Activated CD4-positive, alpha-beta T cell treated with anti-CD3 and anti-CD28 coated beads for 36 hours (primary cell): ENCODE results near the gene SH3BP1. TPM values are rescaled to one million over a fixed set of nuclear protein-coding genes. Genes with fewer than 3 reads are reported as not detected.

Source experiments
- ATAC-seq: fragments of 200-7000 bp; cut with Tn5 transposase; one replicate; pipeline ENCODE4 v1.10.0; 2021; ENCODE audit warnings: mild to moderate bottlenecking, moderate library complexity
- CTCF ChIA-PET: fragments of 350-600 bp; sonication (Branson Sonifier 250); formaldehyde crosslinking; loops from one replicate; lab custom pipeline; 2021; ENCODE audit warnings: antibody characterized with exemption; lab: Charles Lee
- POLR2A ChIA-PET: fragments of 350-600 bp; sonication (Branson Sonifier 250); formaldehyde crosslinking; loops from one replicate; lab custom pipeline; 2021; ENCODE audit warnings: antibody characterized with exemption, inconsistent platforms; lab: Charles Lee
- DNase-seq: peaks from one replicate; pipeline ENCODE4 v3.0.0-alpha.2; 2020
- H3K27ac Mint-ChIP-seq: one replicate; pipeline ENCODE4 v1.8.0; 2021; ENCODE audit warnings: mixed read lengths
- H3K27me3 Mint-ChIP-seq: one replicate; pipeline ENCODE4 v1.8.0; 2021; ENCODE audit warnings: mixed read lengths
- H3K36me3 Mint-ChIP-seq: one replicate; pipeline ENCODE4 v1.8.0; 2021; ENCODE audit warnings: low read depth, mixed read lengths
- H3K4me1 Mint-ChIP-seq: one replicate; pipeline ENCODE4 v1.8.0; 2021; ENCODE audit warnings: mixed read lengths
- H3K4me3 Mint-ChIP-seq: one replicate; pipeline ENCODE4 v1.8.0; 2021; ENCODE audit warnings: mild to moderate bottlenecking, moderate library complexity, mixed read lengths
- H3K9me3 Mint-ChIP-seq: one replicate; pipeline ENCODE4 v1.8.0; 2021; ENCODE audit warnings: low read depth, mixed read lengths
- intact Hi-C, 2 experiments: fragments of 100-400 bp; cut with DNase I in 1 of 2; cut with micrococcal nuclease in 1 of 2; formaldehyde crosslinking; loops; one replicate each; pipeline versions ENCODE4 v1.14.2 to v1.15.1; 2022 to 2024; cut with DNase I, micrococcal nuclease
- total RNA-seq, 2 experiments: library from RNA; stranded (reverse); gene quantifications; one replicate each; pipeline ENCODE4 v1.2.3, GENCODE V29; 2021

The SH3BP1 gene
- total RNA-seq, 2 experiments from 2014 or later = 86.5 to 98.2 TPM

DNA sequence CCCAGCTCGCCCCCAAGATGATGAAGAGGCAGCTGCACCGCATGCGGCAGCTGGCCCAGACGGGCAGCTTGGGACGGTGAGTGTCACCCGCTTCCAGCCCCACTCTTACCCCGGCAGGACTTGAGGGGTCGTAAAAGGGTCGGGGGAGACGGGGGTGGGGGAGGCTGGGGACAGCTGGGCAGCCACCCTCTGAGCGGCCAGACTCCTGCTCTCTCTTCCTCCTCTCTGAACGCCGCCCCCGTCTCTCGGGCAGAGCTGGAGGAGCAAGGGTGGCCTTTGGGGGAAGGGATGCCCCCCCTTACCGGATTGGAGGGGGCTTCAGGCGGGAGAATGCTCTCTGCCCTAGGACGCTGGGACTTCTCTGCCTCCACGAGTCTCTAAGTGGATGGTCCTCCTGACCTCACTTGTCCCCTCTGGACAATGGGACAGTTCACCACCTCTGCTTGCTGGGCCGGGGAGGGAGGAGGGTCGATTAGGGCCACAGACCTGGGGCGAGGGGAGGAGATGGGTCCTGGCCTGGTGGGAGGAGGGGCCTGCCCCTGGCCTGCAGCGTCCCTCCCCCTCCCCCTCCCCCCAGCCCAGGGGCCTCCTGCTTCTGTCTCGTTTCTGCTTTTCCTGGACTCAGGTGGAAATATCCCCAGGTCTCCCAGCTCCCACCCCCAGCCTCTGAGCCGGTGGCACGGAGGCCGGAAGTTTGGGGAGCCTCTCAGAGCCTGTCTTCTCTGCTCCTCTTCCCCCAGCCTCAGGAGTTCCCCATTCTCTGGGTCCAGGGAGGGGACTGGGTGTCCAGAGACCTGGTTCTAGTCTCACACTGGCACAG lies 512 bp downstream of the SH3BP1 start:
- ATAC-seq (no peak), DNase-seq (peak; percentile 59)
- Mint-ChIP-seq H3K4me3 (peak overlapping the region; percentile 88), H3K4me1 (peaks cover 66% of the 10 kb centered on the region), H3K27me3 (no peaks in the 10 kb centered on the region), H3K36me3 (peaks cover 23% of the 10 kb centered on the region), H3K9me3 (no peaks in the 10 kb centered on the region), H3K27ac (peak overlapping the region; percentile 97)
- POLR2A ChIA-PET = no interaction called here
- intact Hi-C loops = loop anchor here in 1 of 2 experiments (1.0 to 5.0 kb wide), 7 partner anchors 18 to 167 kb away; partner anchors contain the start of genes GCAT, GGA1, NOL12 and PDXP
- CTCF ChIA-PET = interaction anchor here (0.5 to 1.4 kb wide), 7 partner anchors 9 to 326 kb away, joined by 3 to 6 read pairs (median 4); no protein-coding TSS in a partner anchor

DNA sequence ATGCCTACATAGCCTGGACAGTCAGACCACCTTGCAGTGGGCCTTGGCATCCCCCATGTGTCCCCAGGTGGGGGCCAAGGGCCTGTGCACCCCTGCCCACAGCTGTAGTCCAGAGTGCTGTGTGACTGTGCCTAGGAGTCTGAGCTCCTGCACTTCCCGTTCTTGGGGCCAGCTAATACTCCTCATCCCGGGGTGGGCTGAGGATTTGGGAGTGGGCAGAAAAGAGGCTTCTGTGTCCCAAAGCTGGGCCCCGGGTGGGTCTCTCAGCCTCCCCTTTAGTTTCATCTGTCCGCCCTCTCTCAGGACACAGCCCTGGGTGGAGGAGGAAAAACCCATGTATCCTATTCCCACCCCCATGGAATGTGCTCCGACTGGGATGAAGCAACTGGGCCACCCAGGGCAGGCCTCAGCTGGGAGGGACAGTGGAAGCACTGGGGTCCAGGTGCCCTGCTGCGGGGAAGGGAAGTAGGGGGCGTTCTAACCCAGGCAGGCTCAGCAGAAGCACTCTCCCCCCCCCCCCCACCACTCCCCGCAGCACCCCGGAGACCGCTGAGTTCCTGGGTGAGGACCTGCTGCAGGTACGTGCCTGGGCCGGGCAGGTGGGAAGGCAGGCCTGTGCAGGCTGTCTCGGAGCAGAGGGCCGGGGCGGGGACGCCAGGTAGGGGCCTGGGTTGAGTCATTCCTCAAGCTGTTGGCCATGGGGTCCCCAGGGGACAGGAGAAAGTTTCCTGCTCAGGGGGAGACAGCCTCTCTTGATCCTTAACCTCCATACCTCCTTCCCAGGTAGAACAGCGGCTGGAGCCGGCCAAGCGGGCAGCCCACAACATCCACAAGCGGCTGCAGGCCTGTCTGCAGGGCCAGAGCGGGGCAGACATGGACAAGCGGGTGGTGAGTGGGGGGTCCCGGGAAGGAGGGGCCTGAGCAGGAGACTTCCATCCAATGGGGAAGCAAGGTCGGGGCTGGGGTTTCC lies 1.4 kb downstream of the SH3BP1 start:
- DNase-seq (no peak), ATAC-seq (no peak)
- H3K4me1 Mint-ChIP-seq = peaks cover 59% of the 10 kb centered on the region
- no peaks in the 10 kb centered on the region for H3K9me3 Mint-ChIP-seq
- ChIA-PET CTCF (interaction anchor here (0.8 to 5.3 kb wide), 11 partner anchors 8 to 74 kb away, joined by 3 to 98 read pairs (median 20); partner anchors contain the start of genes LGALS1, NOL12 and PDXP), POLR2A (no interaction called here)
- H3K27ac Mint-ChIP-seq = peak overlapping the region; percentile 97
- H3K4me3 Mint-ChIP-seq = peak overlapping the region; percentile 88
- intact Hi-C loops = loop anchor here in 1 of 2 experiments (5.0 kb wide), 1 partner anchor 106 kb away; no protein-coding TSS in a partner anchor
- no peaks in the 10 kb centered on the region for H3K27me3 Mint-ChIP-seq
- peaks cover 29% of the 10 kb centered on the region for H3K36me3 Mint-ChIP-seq

DNA sequence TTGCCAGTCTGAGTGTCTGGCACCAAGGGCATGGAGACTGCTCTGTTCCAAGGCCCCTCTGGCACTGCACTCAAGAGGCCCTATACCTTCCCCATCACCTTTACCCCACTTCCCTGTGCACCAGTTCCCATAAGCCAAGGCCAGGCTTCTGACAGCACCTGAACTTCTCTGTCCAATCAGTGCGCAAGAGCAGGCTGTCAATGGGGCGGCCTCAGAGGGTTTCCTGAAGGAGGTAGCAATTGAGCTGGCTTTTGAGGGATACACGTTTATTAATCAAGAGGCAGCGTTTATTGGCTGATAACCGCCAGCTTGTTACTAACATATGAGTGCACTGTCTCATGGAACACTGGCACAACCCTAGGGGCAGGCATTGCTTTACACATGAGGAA lies 2.1 kb downstream of the SH3BP1 start:
- no peak overlapping the region for H3K27ac Mint-ChIP-seq
- CTCF ChIA-PET = interaction anchor here (0.7 to 5.3 kb wide), 11 partner anchors 9 to 75 kb away, joined by 3 to 98 read pairs (median 23); partner anchors contain the start of genes LGALS1, NOL12 and PDXP

DNA sequence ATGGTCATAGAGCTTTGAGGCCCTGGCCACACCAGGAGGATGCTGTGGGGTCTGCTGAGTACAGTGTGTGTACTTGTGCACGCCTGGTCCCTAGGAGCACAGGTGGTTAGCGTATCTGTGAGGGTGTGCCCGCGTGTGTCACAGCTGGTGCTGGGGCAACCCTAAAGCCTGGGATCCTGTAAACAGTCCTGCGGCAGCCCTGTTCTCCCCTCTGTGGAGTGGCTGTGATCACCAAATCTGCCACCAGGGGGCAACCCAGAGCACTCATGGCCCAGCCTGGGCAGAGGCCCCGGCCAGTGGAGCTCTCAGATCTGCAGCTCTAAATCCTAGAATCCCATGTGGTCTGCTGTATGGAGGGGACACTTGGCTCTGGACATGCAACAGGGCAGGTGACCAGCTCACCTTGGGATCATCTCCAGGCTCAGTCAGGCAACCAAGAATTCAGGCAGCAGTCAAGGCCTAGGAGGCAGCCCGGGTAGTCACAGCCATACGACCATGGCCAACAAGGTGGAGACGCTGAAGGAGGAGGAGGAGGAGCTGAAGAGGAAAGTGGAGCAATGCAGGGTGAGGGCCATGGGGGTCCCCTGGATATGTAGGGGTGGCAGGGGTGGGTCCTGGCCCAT lies 3.9 kb downstream of the SH3BP1 start:
- Mint-ChIP-seq H3K4me3 (no peak overlapping the region), H3K36me3 (peaks cover 34% of the 10 kb centered on the region)

More for the DNA sequence above, 2.1 kb downstream of the SH3BP1 start:
- H3K4me3 Mint-ChIP-seq = peak overlapping the region; percentile 88
- intact Hi-C loops = loop anchor here in 1 of 2 experiments (5.0 kb wide), 1 partner anchor 106 kb away; no protein-coding TSS in a partner anchor
- DNase-seq = no peak
- ATAC-seq = no peak
- POLR2A ChIA-PET = interaction anchor here (0.9 to 1.0 kb wide), 2 partner anchors 9 to 16 kb away, joined by 4 to 7 read pairs; partner anchors contain the start of gene PDXP
- peaks cover 31% of the 10 kb centered on the region for H3K36me3 Mint-ChIP-seq
- H3K9me3 Mint-ChIP-seq = no peaks in the 10 kb centered on the region
- H3K4me1 Mint-ChIP-seq = peaks cover 53% of the 10 kb centered on the region
- no peaks in the 10 kb centered on the region for H3K27me3 Mint-ChIP-seq

DNA sequence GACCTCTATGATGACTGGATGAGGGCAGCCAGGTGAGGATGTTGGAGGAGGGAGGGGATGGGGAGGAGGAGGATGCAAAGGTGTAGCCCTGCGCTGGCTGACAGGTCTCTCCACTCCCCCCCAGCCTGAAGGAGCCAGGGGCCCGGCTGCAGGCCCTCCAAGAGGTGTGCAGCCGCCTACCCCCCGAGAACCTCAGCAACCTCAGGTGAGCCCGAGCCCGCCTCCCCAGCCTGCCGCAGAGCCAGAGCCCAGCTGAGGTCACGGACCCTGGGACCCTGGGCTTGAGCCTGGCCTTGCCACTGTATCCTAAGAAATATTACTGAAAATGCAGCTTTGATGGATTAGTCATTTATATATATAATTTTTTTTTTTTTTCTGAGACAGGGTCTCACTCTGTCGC lies 7.8 kb downstream of the SH3BP1 start:
- Mint-ChIP-seq H3K4me3 (no peak overlapping the region), H3K27me3 (no peaks in the 10 kb centered on the region), H3K36me3 (peaks cover 49% of the 10 kb centered on the region), H3K27ac (no peak overlapping the region), H3K4me1 (peaks cover 16% of the 10 kb centered on the region), H3K9me3 (no peaks in the 10 kb centered on the region)
- ATAC-seq (no peak), DNase-seq (no peak)
- POLR2A ChIA-PET = interaction anchor here (0.6 kb wide), 1 partner anchor 15 kb away, joined by 6 read pairs; no protein-coding TSS in a partner anchor
- CTCF ChIA-PET = interaction anchor here (1.2 to 1.5 kb wide), 3 partner anchors 10 to 34 kb away, joined by 3 to 5 read pairs (median 4); partner anchors contain the start of gene PDXP
- intact Hi-C loops = no loop called here

More for the DNA sequence above, 3.9 kb downstream of the SH3BP1 start:
- peaks cover 37% of the 10 kb centered on the region for H3K4me1 Mint-ChIP-seq
- DNase-seq (peak; percentile 93), ATAC-seq (peak; percentile 79)
- peak overlapping the region; percentile 75 for H3K27ac Mint-ChIP-seq
- H3K27me3 Mint-ChIP-seq = no peaks in the 10 kb centered on the region
- no peaks in the 10 kb centered on the region for H3K9me3 Mint-ChIP-seq
- intact Hi-C loops = loop anchor here (1.0 to 5.0 kb wide), 4 partner anchors 15 to 104 kb away; partner anchors contain the start of gene PDXP (in 1 of the 2)
- POLR2A ChIA-PET = interaction anchor here (0.6 to 1.8 kb wide), 7 partner anchors 15 to 77 kb away, joined by 3 to 9 read pairs (median 5); partner anchors contain the start of gene PDXP
- CTCF ChIA-PET = interaction anchor here (0.6 to 5.3 kb wide), 28 partner anchors 9 to 262 kb away, joined by 3 to 98 read pairs (median 5); partner anchors contain the start of genes ANKRD54, LGALS1, NOL12 and PDXP

DNA sequence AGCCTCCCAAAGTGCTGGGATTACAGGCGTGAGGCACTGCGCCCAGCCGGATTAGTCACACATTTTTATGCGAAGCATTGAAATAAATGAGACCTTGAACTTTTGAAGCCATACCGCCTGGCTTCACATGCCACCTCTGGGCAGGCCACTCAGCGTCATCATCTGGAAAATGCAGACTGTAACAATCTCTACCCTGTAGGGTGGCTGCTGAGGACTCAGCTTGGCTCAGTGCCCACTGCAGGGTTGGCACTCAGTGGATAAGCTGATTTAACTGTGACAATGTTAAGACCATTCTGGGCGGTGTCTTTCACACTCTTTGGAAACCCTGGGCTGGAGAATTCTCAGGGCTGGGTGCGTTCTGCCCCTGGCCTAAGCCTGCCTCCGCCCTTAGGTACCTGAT lies 8.5 kb downstream of the SH3BP1 start:
- Mint-ChIP-seq H3K27me3 (no peaks in the 10 kb centered on the region), H3K27ac (no peak overlapping the region), H3K4me3 (no peak overlapping the region), H3K9me3 (no peaks in the 10 kb centered on the region), H3K4me1 (peaks cover 9% of the 10 kb centered on the region), H3K36me3 (peaks cover 53% of the 10 kb centered on the region)
- DNase-seq = no peak
- POLR2A ChIA-PET = interaction anchor here (0.6 kb wide), 1 partner anchor 14 kb away, joined by 6 read pairs; no protein-coding TSS in a partner anchor
- no peak for ATAC-seq
- CTCF ChIA-PET = interaction anchor here (1.0 to 1.5 kb wide), 4 partner anchors 10 to 33 kb away, joined by 3 to 5 read pairs (median 4); partner anchors contain the start of gene PDXP
- intact Hi-C loops = no loop called here

DNA sequence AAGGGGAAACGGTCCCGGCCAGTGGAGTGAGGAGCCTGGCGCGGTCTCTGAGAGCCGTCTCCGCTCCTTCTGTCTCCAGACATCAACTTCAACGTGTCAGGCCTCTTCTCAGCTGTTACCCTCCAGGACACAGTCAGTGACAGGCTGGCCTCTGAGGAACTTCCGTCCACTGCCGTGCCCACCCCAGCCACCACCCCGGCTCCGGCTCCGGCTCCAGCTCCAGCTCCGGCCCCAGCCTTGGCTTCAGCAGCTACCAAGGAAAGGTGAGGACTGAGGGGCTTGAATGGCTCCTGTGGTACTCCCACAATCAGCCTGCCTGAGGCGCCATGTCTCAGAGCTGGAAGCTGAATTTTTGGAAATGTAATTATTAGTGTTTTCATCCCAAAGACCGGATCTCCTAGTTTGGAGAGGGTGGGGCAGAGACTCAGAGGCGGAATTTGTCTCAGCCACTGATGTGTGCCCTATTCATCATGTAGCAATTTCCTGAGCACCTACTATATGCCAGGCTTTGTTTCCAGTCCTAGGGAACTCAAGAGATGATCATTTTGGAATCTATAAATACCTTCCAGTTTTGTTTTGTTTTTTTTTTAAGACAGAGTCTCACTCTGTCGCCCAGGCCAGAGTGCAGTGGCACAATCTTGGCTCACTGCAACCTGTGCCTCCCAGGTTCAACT lies 11.1 kb downstream of the SH3BP1 start:
- H3K27me3 Mint-ChIP-seq = no peaks in the 10 kb centered on the region
- no peak overlapping the region for H3K4me3 Mint-ChIP-seq
- no peak for DNase-seq
- no peak for ATAC-seq
- POLR2A ChIA-PET = no interaction called here
- no peak overlapping the region for H3K27ac Mint-ChIP-seq
- intact Hi-C loops = no loop called here
- H3K4me1 Mint-ChIP-seq = no peaks in the 10 kb centered on the region
- H3K9me3 Mint-ChIP-seq = no peaks in the 10 kb centered on the region
- H3K36me3 Mint-ChIP-seq = peaks cover 37% of the 10 kb centered on the region
- CTCF ChIA-PET = interaction anchor here (0.8 to 5.2 kb wide), 3 partner anchors 8 to 23 kb away, joined by 4 to 20 read pairs (median 5); no protein-coding TSS in a partner anchor

DNA sequence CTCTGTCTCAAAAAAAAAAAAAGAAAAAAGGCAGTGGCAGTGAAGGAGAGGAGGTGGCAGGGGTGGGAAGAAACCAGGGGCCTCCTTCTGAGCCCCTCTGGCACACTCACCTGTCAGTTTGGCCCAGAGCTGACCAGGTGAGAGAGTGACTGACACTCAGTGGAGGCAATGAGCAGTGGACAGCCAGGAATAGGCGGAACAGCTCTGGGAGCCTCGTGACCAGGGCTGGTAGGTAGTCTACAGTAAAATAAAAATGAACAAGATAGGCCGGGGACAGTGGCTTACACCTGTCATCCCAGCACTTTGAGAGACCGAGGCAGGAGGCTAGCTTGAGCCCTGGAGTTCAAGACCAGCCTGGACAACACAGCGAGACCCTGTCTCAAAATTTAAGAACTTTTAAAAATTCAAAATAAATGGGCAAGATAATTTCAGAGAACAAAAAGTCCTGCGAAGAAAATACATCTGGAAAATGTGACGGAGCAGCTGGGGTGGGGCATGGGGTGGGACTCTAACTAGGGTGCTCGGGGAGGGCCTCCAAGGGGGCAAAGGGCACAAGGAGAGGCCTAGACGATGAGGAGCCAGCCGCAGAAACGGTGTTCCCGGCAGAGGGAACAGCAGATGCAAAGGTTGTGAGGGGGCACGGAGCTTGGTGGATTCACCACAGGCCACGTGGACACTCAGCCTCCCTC lies 15.2 kb downstream of the SH3BP1 start:
- ChIA-PET POLR2A (no interaction called here), CTCF (interaction anchor here (5.2 to 5.4 kb wide), 2 partner anchors 12 to 18 kb away, joined by 20 to 36 read pairs; no protein-coding TSS in a partner anchor)
- H3K27me3 Mint-ChIP-seq = no peaks in the 10 kb centered on the region
- no peaks in the 10 kb centered on the region for H3K9me3 Mint-ChIP-seq
- ATAC-seq (no peak), DNase-seq (no peak)
- peak overlapping the region; percentile 19 for H3K27ac Mint-ChIP-seq
- intact Hi-C loops = no loop called here
- peaks cover 11% of the 10 kb centered on the region for H3K4me1 Mint-ChIP-seq
- no peak overlapping the region for H3K4me3 Mint-ChIP-seq
- H3K36me3 Mint-ChIP-seq = peaks cover 23% of the 10 kb centered on the region

DNA sequence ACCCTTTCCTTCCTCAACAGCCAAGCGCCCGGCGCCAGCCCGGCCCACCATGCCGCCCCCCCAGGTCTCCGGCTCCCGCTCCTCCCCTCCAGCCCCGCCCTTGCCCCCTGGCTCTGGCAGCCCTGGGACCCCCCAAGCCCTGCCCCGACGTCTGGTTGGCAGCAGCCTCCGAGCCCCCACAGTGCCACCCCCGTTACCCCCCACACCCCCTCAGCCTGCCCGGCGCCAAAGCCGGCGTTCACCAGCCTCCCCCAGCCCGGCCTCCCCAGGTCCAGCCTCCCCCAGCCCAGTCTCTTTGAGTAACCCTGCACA lies 15.7 kb downstream of the SH3BP1 start:
- Mint-ChIP-seq H3K4me1 (peaks cover 16% of the 10 kb centered on the region), H3K27me3 (no peaks in the 10 kb centered on the region), H3K4me3 (no peak overlapping the region), H3K36me3 (peaks cover 20% of the 10 kb centered on the region), H3K9me3 (no peaks in the 10 kb centered on the region), H3K27ac (no peak overlapping the region)
- intact Hi-C loops = no loop called here
- ChIA-PET CTCF (interaction anchor here (5.2 to 8.6 kb wide), 3 partner anchors 11 to 17 kb away, joined by 20 to 98 read pairs (median 36); no protein-coding TSS in a partner anchor), POLR2A (no interaction called here)
- DNase-seq (no peak), ATAC-seq (no peak)
